Liver (tissue), 9 donors: Measurements from ENCODE around the gene RAVER2. TPM values are rescaled to one million over a fixed set of nuclear protein-coding genes. Genes with fewer than 3 reads are reported as not detected.

Source experiments
- DNase-seq: peaks from one replicate; pipeline ENCODE4 v3.0.0-alpha.2; 2017; ENCODE audit warnings: low spot score
- H3K27ac ChIP-seq, 2 donors: one replicate each; pipeline ENCODE4 v1.7.0; 2013; ENCODE audit warnings: inconsistent platforms in 2 of 2, low read length in 2 of 2, control low read depth in 1 of 2, low read depth in 1 of 2, mild to moderate bottlenecking in 1 of 2
- H3K27me3 ChIP-seq, 4 donors: one replicate each; pipeline versions ENCODE4 v1.6.1 to v1.7.0; 2013; ENCODE audit warnings: low read length in 3 of 4, inconsistent platforms in 1 of 4, mild to moderate bottlenecking in 1 of 4, moderate library complexity in 1 of 4; ENCODE audit not compliant: control insufficient read depth in 4 of 4, insufficient read depth in 4 of 4
- H3K36me3 ChIP-seq, 4 donors: one replicate each; pipeline versions ENCODE4 v1.6.1 to v1.7.0; 2013; ENCODE audit warnings: low read length in 3 of 4, mild to moderate bottlenecking in 3 of 4, low read depth in 1 of 4, moderate library complexity in 1 of 4; ENCODE audit not compliant: control insufficient read depth in 4 of 4, insufficient read depth in 3 of 4
- H3K4me1 ChIP-seq, 4 donors: one replicate each; pipeline versions ENCODE4 v1.6.1 to v1.7.0; 2013; ENCODE audit warnings: low read length in 3 of 4, mild to moderate bottlenecking in 3 of 4, moderate library complexity in 1 of 4; ENCODE audit not compliant: control insufficient read depth in 4 of 4, insufficient read depth in 4 of 4
- H3K4me3 ChIP-seq, 3 donors: one replicate each; pipeline versions ENCODE4 v1.6.1 to v1.7.0; 2013; ENCODE audit warnings: low read length in 3 of 3, control low read depth in 1 of 3, low read depth in 1 of 3, mild to moderate bottlenecking in 1 of 3
- H3K9ac ChIP-seq, 2 donors: one replicate each; pipeline ENCODE4 v1.7.0; 2013; ENCODE audit warnings: low read length in 2 of 2, mild to moderate bottlenecking in 2 of 2, moderate library complexity in 2 of 2, control low read depth in 1 of 2, low read depth in 1 of 2
- H3K9me3 ChIP-seq, 4 donors: one replicate each; pipeline versions ENCODE4 v1.6.1 to v1.7.0; 2013; ENCODE audit warnings: low read length in 3 of 4; ENCODE audit not compliant: control insufficient read depth in 4 of 4
- EGR1 ChIP-seq, 2 donors: IDR thresholded peaks; 2 replicates each; pipeline ENCODE4 v1.6.1; 2016 to 2018; ENCODE audit warnings: antibody characterized with exemption in 2 of 2, low read depth in 2 of 2
- FOXA1 ChIP-seq: IDR thresholded peaks from 2 replicates; pipeline ENCODE4 v1.6.1; 2016; ENCODE audit warnings: antibody characterized with exemption
- FOXA2 ChIP-seq: IDR thresholded peaks from 2 replicates; pipeline ENCODE4 v1.6.1; 2016; ENCODE audit warnings: antibody characterized with exemption
- GABPA ChIP-seq, 2 donors: IDR thresholded peaks in 1 of 2; conservative IDR thresholded peaks in 1 of 2; 2 replicates each; pipeline ENCODE4 v1.6.1; 2016; ENCODE audit warnings: antibody characterized with exemption in 2 of 2, mild to moderate bottlenecking in 1 of 2, moderate library complexity in 1 of 2
- HNF4A ChIP-seq, 2 donors: conservative IDR thresholded peaks; 2 replicates each; pipeline ENCODE4 v1.6.1; 2016; ENCODE audit warnings: antibody characterized with exemption in 2 of 2, mild to moderate bottlenecking in 2 of 2
- HNF4G ChIP-seq: IDR thresholded peaks from 2 replicates; pipeline ENCODE4 v1.6.1; 2016; ENCODE audit warnings: antibody characterized with exemption
- JUND ChIP-seq, 2 donors: IDR thresholded peaks; 2 replicates each; pipeline ENCODE4 v1.6.1; 2016; ENCODE audit warnings: antibody characterized with exemption in 2 of 2
- NR2F2 ChIP-seq: IDR thresholded peaks from 2 replicates; pipeline ENCODE4 v1.6.1; 2016; ENCODE audit warnings: antibody characterized with exemption
- RAD21 ChIP-seq, 2 donors: IDR thresholded peaks; 2 replicates each; pipeline ENCODE4 v1.6.1; 2016; ENCODE audit warnings: antibody characterized with exemption in 2 of 2, mild to moderate bottlenecking in 2 of 2
- RXRA ChIP-seq, 2 donors: IDR thresholded peaks; 2 replicates each; pipeline ENCODE4 v1.6.1; 2017 to 2018; ENCODE audit warnings: antibody characterized with exemption in 2 of 2, mild to moderate bottlenecking in 1 of 2
- SP1 ChIP-seq: IDR thresholded peaks from 2 replicates; pipeline ENCODE4 v1.6.1; 2018; ENCODE audit warnings: antibody characterized with exemption, mild to moderate bottlenecking
- TAF1 ChIP-seq: conservative IDR thresholded peaks from 2 replicates; pipeline ENCODE4 v1.6.1; 2016; ENCODE audit warnings: antibody characterized with exemption, mild to moderate bottlenecking
- YY1 ChIP-seq: IDR thresholded peaks from 2 replicates; pipeline ENCODE4 v1.6.1; 2016; ENCODE audit warnings: antibody characterized with exemption, mild to moderate bottlenecking
- WGBS: extraction: QIAGEN DNeasy Blood & Tissue Kit; methylation state at CpG from one replicate; pipeline ENCODE4 v1.1.7; 2013; 5-methylcytosine and 5-hydroxymethylcytosine counted together
- polyA plus RNA-seq, 2 donors: library from polyadenylated mRNA; stranded (reverse) in 1 of 2; unstranded in 1 of 2; fragments of 200-250 nt in 1 of 2; fragments of >200 nt in 1 of 2; fragmentation: Nextera tagmentation in 1 of 2; extraction: Ambion mirVana in 1 of 2; gene quantifications; one replicate each; pipeline versions ENCODE4 v1.2.1 to v1.2.3, GENCODE V29; 2013 to 2015
- total RNA-seq, 2 donors: library from RNA; depleted of rRNA; stranded (reverse); fragments of >200 nt; gene quantifications; one replicate each; pipeline ENCODE4 v1.2.3, GENCODE V29; 2014
- TF ChIP-seq, protein P1 (sequence below): fragments of 150-350 bp; IDR thresholded peaks from 2 replicates; pipeline ENCODE4 v1.5.1; 2017; ENCODE audit warnings: improper control_type of control experiment, low read depth, low read length; ENCODE audit not compliant: missing input control
- TF ChIP-seq, protein P2 (sequence below): IDR thresholded peaks from 2 replicates; pipeline ENCODE4 v1.6.1; 2016; ENCODE audit warnings: antibody characterized with exemption
- TF ChIP-seq, protein P3 (sequence below): IDR thresholded peaks from 2 replicates; pipeline ENCODE4 v1.6.1; 2016; ENCODE audit warnings: antibody characterized with exemption
- TF ChIP-seq, protein P4 (sequence below): IDR thresholded peaks from 2 replicates; pipeline ENCODE4 v1.6.1; 2016; ENCODE audit warnings: antibody characterized with exemption, mild to moderate bottlenecking
- TF ChIP-seq, protein P5 (sequence below): IDR thresholded peaks from 2 replicates; pipeline ENCODE4 v1.6.1; 2016; ENCODE audit warnings: antibody characterized with exemption
- donor health status: healthy.
- donor health status: healthy.
- donor health status: healthy.
- donor health status: healthy.
- donor health status: healthy.

The RAVER2 gene
- total and polyA plus RNA-seq, 4 donors = 0.40 to 6.7 (median 0.96) TPM

DNA sequence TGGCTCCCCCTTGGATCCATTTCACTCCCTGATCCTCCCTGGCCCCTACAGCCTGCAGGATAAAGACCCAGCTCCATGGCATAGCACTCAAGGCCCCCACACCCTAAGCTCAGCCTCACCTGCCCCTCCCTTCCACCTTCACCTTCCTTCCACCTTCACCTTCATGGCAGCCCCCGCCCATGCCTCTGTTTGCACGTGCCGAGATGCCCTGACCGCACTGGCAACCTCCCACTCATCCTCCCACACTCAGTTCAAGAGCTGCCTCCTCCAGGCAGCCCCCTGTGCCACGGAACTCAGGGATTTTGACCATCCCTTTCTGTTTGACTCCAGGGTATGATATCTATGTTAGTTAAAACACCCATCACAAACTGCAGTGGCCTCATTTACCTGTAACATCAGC lies 109.8 kb downstream of the RAVER2 start:
- no peaks in the 10 kb centered on the region for H3K27me3 ChIP-seq
- 97% methylated on average over 5 of the region's 5 CpGs for WGBS
- H3K4me1 ChIP-seq = no peaks in the 10 kb centered on the region
- DNase-seq = no peak
- H3K36me3 ChIP-seq = peaks cover 1 to 72% (median 49%) of the 10 kb centered on the region in 4 donors
- TF ChIP-seq TAF1 = no peak
- no peak for TF ChIP-seq RAD21 (IDR thresholded peaks at IDR 0.05)
- TF ChIP-seq GABPA (IDR thresholded peaks at IDR 0.05 in 1 of 2, conservative IDR thresholded peaks at IDR 0.05 in 1 of 2) = no peak
- TF ChIP-seq, protein P1, sequence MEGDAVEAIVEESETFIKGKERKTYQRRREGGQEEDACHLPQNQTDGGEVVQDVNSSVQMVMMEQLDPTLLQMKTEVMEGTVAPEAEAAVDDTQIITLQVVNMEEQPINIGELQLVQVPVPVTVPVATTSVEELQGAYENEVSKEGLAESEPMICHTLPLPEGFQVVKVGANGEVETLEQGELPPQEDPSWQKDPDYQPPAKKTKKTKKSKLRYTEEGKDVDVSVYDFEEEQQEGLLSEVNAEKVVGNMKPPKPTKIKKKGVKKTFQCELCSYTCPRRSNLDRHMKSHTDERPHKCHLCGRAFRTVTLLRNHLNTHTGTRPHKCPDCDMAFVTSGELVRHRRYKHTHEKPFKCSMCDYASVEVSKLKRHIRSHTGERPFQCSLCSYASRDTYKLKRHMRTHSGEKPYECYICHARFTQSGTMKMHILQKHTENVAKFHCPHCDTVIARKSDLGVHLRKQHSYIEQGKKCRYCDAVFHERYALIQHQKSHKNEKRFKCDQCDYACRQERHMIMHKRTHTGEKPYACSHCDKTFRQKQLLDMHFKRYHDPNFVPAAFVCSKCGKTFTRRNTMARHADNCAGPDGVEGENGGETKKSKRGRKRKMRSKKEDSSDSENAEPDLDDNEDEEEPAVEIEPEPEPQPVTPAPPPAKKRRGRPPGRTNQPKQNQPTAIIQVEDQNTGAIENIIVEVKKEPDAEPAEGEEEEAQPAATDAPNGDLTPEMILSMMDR = no peak
- TF ChIP-seq, protein P2, sequence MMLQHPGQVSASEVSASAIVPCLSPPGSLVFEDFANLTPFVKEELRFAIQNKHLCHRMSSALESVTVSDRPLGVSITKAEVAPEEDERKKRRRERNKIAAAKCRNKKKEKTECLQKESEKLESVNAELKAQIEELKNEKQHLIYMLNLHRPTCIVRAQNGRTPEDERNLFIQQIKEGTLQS = no peak
- TF ChIP-seq, protein P3, sequence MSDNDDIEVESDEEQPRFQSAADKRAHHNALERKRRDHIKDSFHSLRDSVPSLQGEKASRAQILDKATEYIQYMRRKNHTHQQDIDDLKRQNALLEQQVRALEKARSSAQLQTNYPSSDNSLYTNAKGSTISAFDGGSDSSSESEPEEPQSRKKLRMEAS = no peak
- TF ChIP-seq RXRA (IDR thresholded peaks at IDR 0.05) = no peak
- TF ChIP-seq EGR1 (IDR thresholded peaks at IDR 0.05; ENCODE audit: low read depth in 2 of 2) = no peak
- TF ChIP-seq NR2F2 = no peak
- no peak for TF ChIP-seq JUND (IDR thresholded peaks at IDR 0.05)
- TF ChIP-seq HNF4G = no peak
- no peak for TF ChIP-seq HNF4A (conservative IDR thresholded peaks at IDR 0.05)
- TF ChIP-seq, protein P4, sequence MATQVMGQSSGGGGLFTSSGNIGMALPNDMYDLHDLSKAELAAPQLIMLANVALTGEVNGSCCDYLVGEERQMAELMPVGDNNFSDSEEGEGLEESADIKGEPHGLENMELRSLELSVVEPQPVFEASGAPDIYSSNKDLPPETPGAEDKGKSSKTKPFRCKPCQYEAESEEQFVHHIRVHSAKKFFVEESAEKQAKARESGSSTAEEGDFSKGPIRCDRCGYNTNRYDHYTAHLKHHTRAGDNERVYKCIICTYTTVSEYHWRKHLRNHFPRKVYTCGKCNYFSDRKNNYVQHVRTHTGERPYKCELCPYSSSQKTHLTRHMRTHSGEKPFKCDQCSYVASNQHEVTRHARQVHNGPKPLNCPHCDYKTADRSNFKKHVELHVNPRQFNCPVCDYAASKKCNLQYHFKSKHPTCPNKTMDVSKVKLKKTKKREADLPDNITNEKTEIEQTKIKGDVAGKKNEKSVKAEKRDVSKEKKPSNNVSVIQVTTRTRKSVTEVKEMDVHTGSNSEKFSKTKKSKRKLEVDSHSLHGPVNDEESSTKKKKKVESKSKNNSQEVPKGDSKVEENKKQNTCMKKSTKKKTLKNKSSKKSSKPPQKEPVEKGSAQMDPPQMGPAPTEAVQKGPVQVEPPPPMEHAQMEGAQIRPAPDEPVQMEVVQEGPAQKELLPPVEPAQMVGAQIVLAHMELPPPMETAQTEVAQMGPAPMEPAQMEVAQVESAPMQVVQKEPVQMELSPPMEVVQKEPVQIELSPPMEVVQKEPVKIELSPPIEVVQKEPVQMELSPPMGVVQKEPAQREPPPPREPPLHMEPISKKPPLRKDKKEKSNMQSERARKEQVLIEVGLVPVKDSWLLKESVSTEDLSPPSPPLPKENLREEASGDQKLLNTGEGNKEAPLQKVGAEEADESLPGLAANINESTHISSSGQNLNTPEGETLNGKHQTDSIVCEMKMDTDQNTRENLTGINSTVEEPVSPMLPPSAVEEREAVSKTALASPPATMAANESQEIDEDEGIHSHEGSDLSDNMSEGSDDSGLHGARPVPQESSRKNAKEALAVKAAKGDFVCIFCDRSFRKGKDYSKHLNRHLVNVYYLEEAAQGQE = no peak
- TF ChIP-seq, protein P5, sequence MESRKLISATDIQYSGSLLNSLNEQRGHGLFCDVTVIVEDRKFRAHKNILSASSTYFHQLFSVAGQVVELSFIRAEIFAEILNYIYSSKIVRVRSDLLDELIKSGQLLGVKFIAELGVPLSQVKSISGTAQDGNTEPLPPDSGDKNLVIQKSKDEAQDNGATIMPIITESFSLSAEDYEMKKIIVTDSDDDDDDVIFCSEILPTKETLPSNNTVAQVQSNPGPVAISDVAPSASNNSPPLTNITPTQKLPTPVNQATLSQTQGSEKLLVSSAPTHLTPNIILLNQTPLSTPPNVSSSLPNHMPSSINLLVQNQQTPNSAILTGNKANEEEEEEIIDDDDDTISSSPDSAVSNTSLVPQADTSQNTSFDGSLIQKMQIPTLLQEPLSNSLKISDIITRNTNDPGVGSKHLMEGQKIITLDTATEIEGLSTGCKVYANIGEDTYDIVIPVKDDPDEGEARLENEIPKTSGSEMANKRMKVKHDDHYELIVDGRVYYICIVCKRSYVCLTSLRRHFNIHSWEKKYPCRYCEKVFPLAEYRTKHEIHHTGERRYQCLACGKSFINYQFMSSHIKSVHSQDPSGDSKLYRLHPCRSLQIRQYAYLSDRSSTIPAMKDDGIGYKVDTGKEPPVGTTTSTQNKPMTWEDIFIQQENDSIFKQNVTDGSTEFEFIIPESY = no peak
- TF ChIP-seq FOXA1 = no peak
- TF ChIP-seq YY1 = no peak
- no peak for TF ChIP-seq FOXA2
- no peak overlapping the region for H3K4me3 ChIP-seq
- no peak overlapping the region for H3K27ac ChIP-seq
- no peak overlapping the region for H3K9ac ChIP-seq
- no peaks in the 10 kb centered on the region for H3K9me3 ChIP-seq

DNA sequence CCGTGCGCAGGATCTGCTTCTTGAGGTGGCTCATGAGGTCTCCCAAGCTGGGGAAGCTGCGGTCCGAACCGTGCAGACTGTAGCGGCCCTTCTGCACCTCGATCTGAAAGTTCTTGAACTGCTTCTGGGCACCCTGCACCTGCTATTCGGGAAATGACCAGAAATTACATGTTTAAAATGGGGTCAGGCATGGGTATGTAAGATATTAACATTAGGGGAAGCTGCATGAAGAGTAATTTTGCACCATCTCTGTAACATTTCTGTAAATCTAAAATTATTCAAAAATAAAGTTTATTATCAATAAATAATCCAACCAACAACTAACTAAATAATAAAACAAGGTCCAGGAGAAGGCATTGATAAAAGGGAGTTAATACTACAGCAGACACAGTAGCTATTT lies 110.7 kb downstream of the RAVER2 start:
- Histone ChIP-seq H3K4me3 (no peak overlapping the region), H3K9me3 (no peaks in the 10 kb centered on the region), H3K9ac (no peak overlapping the region), H3K27me3 (no peaks in the 10 kb centered on the region), H3K27ac (no peak overlapping the region), H3K36me3 (peaks cover 1 to 68% (median 49%) of the 10 kb centered on the region in 4 donors), H3K4me1 (no peaks in the 10 kb centered on the region)
- no peak for DNase-seq
- TF ChIP-seq SP1 = no peak
- no peak for TF ChIP-seq YY1
- TF ChIP-seq, protein P3 = no peak
- TF ChIP-seq TAF1 = no peak
- 97% methylated on average over 8 of the region's 8 CpGs for WGBS
